Sigmoid colon (tissue), 7 donors: ENCODE data around the gene SAMD10. TPM values are rescaled to one million over a fixed set of nuclear protein-coding genes. Genes with fewer than 3 reads are reported as not detected.
"Not testable (repeated sequence)": the region's sequence is repeated elsewhere in the genome, so short reads cannot be mapped to it uniquely, and the experiment has no call there.

Source experiments
- DNase-seq: peaks from one replicate; pipeline ENCODE4 v3.0.0-alpha.2; 2019
- H3K27ac ChIP-seq, 4 donors: fragments of 200-600 bp; sonication (generic); one replicate each; pipeline ENCODE4 v1.5.1; 2016 to 2019; ENCODE audit warnings: mild to moderate bottlenecking in 1 of 4
- H3K27me3 ChIP-seq, 3 donors: fragments of 200-600 bp; sonication (generic); one replicate each; pipeline ENCODE4 v1.5.1; 2019; ENCODE audit warnings: mild to moderate bottlenecking in 1 of 3
- H3K36me3 ChIP-seq, 4 donors: fragments of 200-600 bp; sonication (generic); one replicate each; pipeline ENCODE4 v1.5.1; 2016 to 2019
- H3K4me1 ChIP-seq, 4 donors: fragments of 200-600 bp; sonication (generic); one replicate each; pipeline ENCODE4 v1.5.1; 2017 to 2019
- H3K4me3 ChIP-seq, 4 donors: fragments of 200-600 bp; sonication (generic); one replicate each; pipeline ENCODE4 v1.5.1; 2017 to 2019; ENCODE audit warnings: mild to moderate bottlenecking in 2 of 4, moderate library complexity in 1 of 4
- H3K9me3 ChIP-seq, 4 donors: fragments of 200-600 bp in 3 of 4; sonication (generic) in 3 of 4; one replicate each; pipeline versions ENCODE4 v1.5.1 to v1.6.1; 2013 to 2019
- EP300 ChIP-seq, 4 donors: sonication (generic); formaldehyde crosslinking; IDR thresholded peaks; one replicate each; pipeline ENCODE4 v1.6.1; 2017; ENCODE audit warnings: antibody characterized with exemption in 4 of 4
- POLR2A ChIP-seq, 2 donors: fragments of 450-650 bp; IDR thresholded peaks; one replicate each; pipeline ENCODE4 v1.6.1; 2016; ENCODE audit warnings: antibody characterized with exemption in 2 of 2, mild to moderate bottlenecking in 2 of 2, moderate library complexity in 2 of 2
- POLR2AphosphoS5 ChIP-seq, 4 donors: sonication (generic); formaldehyde crosslinking; IDR thresholded peaks; one replicate each; pipeline ENCODE4 v1.6.1; 2017; ENCODE audit warnings: antibody characterized with exemption in 4 of 4
- WGBS, 2 donors: extraction: QIAGEN DNeasy Blood & Tissue Kit; methylation state at CpG; one replicate each; pipeline ENCODE4 v1.1.7; 2013; 5-methylcytosine and 5-hydroxymethylcytosine counted together
- intact Hi-C: fragments of 100-400 bp; cut with DNase I; formaldehyde crosslinking; loops from one replicate; pipeline ENCODE4 v1.15.1; 2023
- polyA plus RNA-seq, 3 donors: library from polyadenylated mRNA; stranded (reverse); fragments of 200-250 nt; gene quantifications; one replicate each; pipeline ENCODE4 v1.2.3, GENCODE V29; 2013
- total RNA-seq, 4 donors: library from RNA; depleted of rRNA; stranded (reverse); fragments of >200 nt; gene quantifications; one replicate each; pipeline ENCODE4 v1.1.0, GENCODE V29; 2016
- TF ChIP-seq, protein P1 (sequence below), 4 experiments: fragments of 450-650 bp in 3 of 4; fragments of 200-600 bp in 1 of 4; IDR thresholded peaks; one replicate each; pipeline ENCODE4 v1.5.1; 2016 to 2019; ENCODE audit warnings: antibody characterized with exemption in 4 of 4, mild to moderate bottlenecking in 3 of 4, moderate library complexity in 2 of 4
- donor health status: healthy with polysubstance abuse.
- donor health status: Bipolar disorder and iron deficiency.
- donor health status: healthy.

The SAMD10 gene
- total and polyA plus RNA-seq, 7 donors: 0.68 to 8.7 (median 2.8) TPM

DNA sequence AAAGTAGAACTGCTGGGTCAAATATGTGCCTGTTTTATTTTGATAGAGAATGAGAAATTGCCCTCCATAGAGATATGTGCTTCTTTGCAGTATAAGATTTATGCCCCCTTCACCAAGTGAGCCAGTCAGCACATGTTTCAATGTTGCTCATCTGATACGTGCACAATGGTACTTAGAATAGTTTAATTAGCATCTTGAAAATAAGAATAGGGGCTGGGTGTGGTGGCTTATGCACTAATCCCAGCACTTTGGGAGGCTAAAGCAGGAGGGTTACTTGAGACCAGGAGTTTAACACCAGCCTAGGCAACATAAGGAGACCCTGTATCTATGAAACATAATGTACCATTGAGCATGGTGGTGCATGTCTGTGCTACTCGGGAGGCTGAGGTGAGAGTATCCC is 36.2 kb upstream of the SAMD10 start:
- no peak overlapping the region for H3K4me3 ChIP-seq
- peaks cover 34 to 90% (median 67%) of the 10 kb centered on the region in 4 donors for H3K36me3 ChIP-seq
- intact Hi-C loops: no loop called here
- H3K27ac ChIP-seq: no peak overlapping the region
- H3K27me3 ChIP-seq: no peaks in the 10 kb centered on the region
- no peak for DNase-seq
- no peak for TF ChIP-seq POLR2A (IDR thresholded peaks at IDR 0.05)
- TF ChIP-seq, protein P1, sequence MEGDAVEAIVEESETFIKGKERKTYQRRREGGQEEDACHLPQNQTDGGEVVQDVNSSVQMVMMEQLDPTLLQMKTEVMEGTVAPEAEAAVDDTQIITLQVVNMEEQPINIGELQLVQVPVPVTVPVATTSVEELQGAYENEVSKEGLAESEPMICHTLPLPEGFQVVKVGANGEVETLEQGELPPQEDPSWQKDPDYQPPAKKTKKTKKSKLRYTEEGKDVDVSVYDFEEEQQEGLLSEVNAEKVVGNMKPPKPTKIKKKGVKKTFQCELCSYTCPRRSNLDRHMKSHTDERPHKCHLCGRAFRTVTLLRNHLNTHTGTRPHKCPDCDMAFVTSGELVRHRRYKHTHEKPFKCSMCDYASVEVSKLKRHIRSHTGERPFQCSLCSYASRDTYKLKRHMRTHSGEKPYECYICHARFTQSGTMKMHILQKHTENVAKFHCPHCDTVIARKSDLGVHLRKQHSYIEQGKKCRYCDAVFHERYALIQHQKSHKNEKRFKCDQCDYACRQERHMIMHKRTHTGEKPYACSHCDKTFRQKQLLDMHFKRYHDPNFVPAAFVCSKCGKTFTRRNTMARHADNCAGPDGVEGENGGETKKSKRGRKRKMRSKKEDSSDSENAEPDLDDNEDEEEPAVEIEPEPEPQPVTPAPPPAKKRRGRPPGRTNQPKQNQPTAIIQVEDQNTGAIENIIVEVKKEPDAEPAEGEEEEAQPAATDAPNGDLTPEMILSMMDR (IDR thresholded peaks at IDR 0.05): no peak
- TF ChIP-seq EP300 (IDR thresholded peaks at IDR 0.05): no peak
- TF ChIP-seq POLR2AphosphoS5 (IDR thresholded peaks at IDR 0.05): no peak
- no peaks in the 10 kb centered on the region for H3K4me1 ChIP-seq
- H3K9me3 ChIP-seq: no peaks in the 10 kb centered on the region
- 90% methylated on average over 2 of the region's 2 CpGs for WGBS, 2 donors

DNA sequence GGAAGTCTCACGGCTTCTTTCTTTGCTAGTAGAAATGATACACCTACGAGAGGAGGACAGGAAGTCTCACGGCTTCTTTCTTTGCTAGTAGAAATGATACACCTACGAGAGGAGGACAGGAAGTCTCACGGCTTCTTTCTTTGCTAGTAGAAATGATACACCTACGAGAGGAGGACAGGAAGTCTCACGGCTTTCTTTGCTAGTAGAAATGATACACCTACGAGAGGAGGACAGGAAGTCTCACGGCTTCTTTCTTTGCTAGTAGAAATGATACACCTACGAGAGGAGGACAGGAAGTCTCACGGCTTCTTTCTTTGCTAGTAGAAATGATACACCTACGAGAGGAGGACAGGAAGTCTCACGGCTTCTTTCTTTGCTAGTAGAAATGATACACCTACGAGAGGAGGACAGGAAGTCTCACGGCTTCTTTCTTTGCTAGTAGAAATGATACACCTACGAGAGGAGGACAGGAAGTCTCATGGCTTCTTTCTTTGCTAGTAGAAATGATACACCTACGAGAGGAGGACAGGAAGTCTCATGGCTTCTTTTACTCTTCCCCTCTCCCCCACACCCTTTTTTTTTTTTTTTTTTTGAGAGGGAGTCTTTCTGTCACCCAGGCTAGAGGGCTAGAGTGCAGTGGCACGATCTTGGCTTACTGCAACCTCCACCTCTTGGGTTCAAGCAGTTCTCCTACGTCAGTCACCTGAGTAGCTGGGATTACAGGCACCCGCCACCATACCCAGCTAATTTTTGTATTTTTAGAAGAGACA is 33.1 kb upstream of the SAMD10 start:
- H3K27ac ChIP-seq, H3K4me1 ChIP-seq, H3K4me3 ChIP-seq, H3K27me3 ChIP-seq, intact Hi-C loops, H3K9me3 ChIP-seq, DNase-seq: not testable (repeated sequence)
- 76 to 95% methylated on average over 11 to 12 of the region's 20 CpGs for WGBS, 2 donors
- H3K36me3 ChIP-seq: peaks cover 19 to 90% (median 66%) of the 10 kb centered on the region in 4 donors

DNA sequence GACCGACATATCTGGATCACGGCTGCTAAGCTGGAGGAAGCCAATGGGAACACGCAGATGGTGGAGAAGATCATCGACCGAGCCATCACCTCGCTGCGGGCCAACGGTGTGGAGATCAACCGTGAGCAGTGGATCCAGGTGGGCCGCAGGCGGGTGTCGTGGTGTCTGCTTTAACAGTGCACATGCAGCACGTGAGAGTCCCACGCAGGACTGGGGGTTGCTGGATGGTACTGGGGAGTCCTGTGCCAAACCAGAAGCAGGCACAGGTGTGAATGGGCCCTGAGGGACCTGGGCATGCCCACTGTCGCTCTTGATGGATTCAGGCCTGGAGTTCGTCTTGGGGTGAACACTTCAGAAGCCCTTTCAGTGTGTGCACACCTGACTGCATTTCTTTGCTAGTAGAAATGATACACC is 31.9 kb upstream of the SAMD10 start:
- Histone ChIP-seq H3K36me3 (peaks cover 15 to 88% (median 55%) of the 10 kb centered on the region in 4 donors), H3K9me3 (no peaks in the 10 kb centered on the region), H3K27me3 (no peaks in the 10 kb centered on the region), H3K27ac (no peak overlapping the region), H3K4me3 (no peak overlapping the region), H3K4me1 (no peaks in the 10 kb centered on the region)
- intact Hi-C loops: no loop called here
- no peak for DNase-seq
- WGBS, 2 donors: 94 to 98% methylated on average over 16 of the region's 16 CpGs
- TF ChIP-seq POLR2AphosphoS5 (IDR thresholded peaks at IDR 0.05): no peak
- TF ChIP-seq EP300 (IDR thresholded peaks at IDR 0.05): no peak
- TF ChIP-seq POLR2A (IDR thresholded peaks at IDR 0.05): no peak

DNA sequence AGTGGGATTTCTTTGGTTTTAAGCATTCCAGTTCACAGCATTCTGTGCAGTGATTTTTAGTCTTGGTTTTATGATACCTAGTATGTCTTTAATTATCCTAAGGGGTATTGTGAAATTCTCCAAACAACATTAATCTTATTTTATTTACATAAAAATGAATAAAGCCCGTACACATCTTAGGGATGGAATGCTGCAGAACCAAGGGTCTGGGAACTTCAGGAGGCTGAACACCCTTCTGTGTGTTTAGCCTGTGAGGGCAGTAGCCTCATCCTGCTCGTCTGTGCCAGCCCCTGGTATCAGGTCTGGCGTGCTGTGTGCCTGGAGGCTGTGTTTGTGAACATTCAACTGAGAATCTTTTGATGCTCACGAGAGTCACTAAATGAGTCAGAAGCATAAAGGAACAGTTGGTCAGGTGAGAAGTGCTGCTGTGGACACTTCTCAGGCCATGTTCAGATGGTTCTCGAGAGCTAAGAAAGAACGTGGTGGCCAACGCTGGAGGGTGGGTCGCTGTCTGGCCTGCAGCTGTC is 31.3 kb upstream of the SAMD10 start:
- Histone ChIP-seq H3K4me1 (no peaks in the 10 kb centered on the region), H3K9me3 (no peaks in the 10 kb centered on the region), H3K27ac (no peak overlapping the region), H3K27me3 (no peaks in the 10 kb centered on the region), H3K36me3 (peaks cover 15 to 86% (median 54%) of the 10 kb centered on the region in 4 donors), H3K4me3 (no peak overlapping the region)
- 85 to 94% methylated on average over 8 of the region's 8 CpGs for WGBS, 2 donors
- TF ChIP-seq, protein P1 (IDR thresholded peaks at IDR 0.05): no peak
- TF ChIP-seq POLR2A (IDR thresholded peaks at IDR 0.05) (no peak), EP300 (IDR thresholded peaks at IDR 0.05) (no peak), POLR2AphosphoS5 (IDR thresholded peaks at IDR 0.05) (no peak)
- intact Hi-C loops: no loop called here
- DNase-seq: no peak

DNA sequence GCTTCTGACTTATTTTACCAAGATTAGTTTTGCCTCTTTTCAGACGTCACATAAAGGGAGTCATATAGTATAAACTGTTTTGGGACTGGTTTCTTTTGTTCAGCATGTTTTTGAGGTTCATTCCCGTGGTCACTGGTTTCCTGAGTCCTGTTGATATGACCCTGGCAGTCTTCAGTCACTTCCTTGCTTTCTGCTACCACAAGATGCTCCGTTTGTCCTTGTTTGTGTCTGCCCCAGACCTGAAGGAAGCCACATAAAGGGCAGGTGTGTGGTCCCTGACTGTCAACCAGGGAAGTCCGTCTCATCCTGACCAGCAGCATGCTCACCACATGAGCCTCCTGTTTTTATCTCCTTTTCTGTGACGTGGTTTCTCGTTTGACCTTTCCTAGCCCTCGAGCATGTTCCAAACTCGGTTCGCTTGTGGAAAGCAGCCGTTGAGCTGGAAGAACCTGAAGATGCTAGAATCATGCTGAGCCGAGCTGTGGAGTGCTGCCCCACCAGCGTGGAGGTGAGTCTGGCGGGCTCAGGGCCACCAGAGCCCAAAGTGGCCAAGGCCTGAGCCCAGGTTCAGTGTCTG is 30.5 kb upstream of the SAMD10 start:
- Histone ChIP-seq H3K36me3 (peaks cover 15 to 86% (median 54%) of the 10 kb centered on the region in 4 donors), H3K4me1 (no peaks in the 10 kb centered on the region)

More for the DNA sequence above, 30.5 kb upstream of the SAMD10 start:
- Histone ChIP-seq H3K9me3 (no peaks in the 10 kb centered on the region), H3K27me3 (no peaks in the 10 kb centered on the region), H3K4me3 (no peak overlapping the region), H3K27ac (no peak overlapping the region)
- no peak for DNase-seq
- TF ChIP-seq, protein P1 (IDR thresholded peaks at IDR 0.05): no peak
- TF ChIP-seq POLR2A (IDR thresholded peaks at IDR 0.05) (no peak), EP300 (IDR thresholded peaks at IDR 0.05) (no peak), POLR2AphosphoS5 (IDR thresholded peaks at IDR 0.05) (no peak)
- WGBS, 2 donors: 80 to 94% methylated on average over 13 of the region's 13 CpGs
- intact Hi-C loops: no loop called here
